ENCODE measurements around the gene GTPBP2.
"Not testable (repeated sequence)": the region's sequence is repeated elsewhere in the genome, so short reads cannot be mapped to it uniquely, and the experiment has no call there.

The GTPBP2 gene

DNA sequence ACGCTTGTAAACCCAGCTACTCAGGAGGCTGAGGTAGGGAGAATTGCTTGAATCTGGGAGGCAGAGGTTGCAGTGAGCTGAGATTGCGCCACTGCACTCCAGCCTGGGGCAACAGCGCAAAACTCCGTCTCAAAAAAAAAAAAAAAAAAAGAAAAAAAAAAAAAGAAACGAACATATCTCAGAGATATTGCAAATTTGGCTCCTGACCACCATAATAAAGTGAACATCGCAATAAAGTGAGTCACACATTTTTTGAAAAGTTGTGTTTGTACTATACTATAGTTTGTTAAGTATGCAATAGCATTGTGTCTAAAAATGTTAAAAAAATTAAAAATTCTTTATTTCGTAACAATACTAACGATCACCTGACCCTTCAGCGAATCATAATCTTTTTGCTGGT, 29.1 kb upstream of the GTPBP2 start:
- no peak for DNase-seq (ENCODE audit: low spot score)

DNA sequence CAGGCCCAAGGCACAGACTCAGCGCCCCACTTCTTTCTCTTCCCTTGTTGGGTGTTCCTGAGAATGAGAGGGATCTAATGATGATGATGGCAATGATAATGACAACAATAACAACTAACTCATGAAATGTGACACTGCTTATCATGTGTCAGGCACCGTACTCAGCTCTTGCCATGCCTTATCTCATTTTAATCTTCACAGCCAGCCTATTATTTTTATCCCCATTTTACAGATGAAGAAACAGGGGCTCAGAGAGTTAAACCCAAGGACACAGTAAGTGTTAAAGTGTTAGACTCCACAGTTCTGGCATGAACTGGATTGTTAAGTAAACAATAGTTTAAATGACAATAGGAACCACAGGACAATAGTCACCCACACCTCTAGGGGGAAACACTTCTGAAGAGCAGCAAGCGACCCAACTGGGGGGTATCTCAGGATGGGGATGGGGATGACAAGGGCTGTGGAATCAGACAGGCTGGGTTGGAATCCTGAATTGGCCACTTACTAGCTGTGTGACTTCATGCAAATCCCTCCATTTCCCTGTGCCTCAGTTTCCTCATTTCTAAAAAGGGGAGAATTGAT, 28.2 kb upstream of the GTPBP2 start:
- DNase-seq (ENCODE audit: low spot score), result no peak

DNA sequence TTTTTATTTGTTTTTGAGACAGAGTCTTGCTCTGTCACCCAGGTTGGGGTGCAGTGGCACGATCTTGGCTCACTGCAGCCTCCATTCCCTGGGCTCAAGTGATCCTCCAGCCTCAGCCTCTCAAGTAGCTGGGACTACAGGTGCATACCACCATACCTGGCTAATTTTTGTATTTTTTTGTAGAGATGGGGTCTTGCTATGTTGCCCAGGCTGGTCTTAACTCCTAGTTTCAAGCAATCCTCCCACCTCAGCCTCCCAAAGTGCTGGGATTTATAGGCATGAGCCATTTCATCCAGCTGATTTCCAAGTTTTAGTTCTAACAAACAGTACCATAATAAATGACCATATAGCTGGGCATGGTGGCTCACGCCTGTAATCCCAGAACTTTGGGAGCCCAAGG, 23.8 kb upstream of the GTPBP2 start:
- not testable (repeated sequence) for DNase-seq (ENCODE audit: low spot score)

DNA sequence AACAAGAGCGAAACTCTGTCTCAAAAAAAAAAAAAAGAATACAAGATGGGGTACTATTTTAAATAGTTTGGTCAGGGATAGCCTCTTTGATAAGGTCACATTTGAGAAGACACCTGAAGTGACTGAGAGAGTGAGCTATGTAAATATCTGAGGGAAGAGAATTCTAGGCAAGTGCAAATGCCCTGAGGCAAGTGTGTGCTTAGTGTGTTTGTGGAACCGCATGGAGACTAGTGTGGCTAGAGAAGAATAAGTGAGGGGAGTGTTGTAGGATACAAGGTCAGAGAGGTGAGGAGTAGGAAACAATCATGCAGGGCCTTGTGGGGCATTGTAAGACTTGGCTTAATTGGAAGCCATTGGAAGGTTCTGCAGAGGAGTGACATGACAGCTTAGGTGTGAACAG, 19.2 kb upstream of the GTPBP2 start:
- DNase-seq (ENCODE audit: low spot score), result no peak

DNA sequence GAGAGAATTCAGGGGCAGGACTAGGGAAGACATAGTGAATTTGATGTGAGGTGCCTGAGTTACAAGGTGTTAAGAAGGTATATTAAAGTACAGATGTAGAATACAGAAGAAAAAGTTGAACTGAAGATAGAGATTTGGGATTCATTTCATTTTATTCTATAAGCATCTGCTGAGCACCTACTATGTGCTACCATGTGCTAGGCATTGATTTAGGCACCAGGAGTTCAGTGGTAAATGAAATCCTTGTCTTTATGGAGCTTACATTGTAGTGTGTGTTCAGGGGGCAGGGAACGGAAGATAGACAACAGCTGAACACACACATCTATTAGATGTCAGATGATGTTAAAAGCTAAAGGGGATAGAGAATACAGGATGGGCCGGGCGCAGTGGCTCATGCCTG, 18.5 kb upstream of the GTPBP2 start:
- no peak for DNase-seq (ENCODE audit: low spot score)

DNA sequence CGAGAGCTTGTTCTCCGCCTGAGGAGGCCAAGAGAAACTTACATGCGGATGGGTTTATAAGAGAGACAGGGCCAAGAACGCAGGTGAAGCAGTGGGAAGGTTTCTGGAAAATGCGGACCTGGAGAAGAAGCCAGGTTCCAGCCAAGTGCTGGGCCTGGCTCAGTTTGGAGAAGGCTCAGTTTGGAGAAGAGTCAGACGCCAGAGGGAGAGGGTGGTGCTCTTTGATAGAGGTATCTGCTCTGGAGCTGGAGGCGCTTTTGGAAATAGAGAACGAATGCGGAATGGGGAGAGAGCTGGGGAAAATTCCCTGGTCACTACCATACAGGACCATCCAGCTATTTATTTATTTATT, 16.5 kb upstream of the GTPBP2 start:
- DNase-seq (ENCODE audit: low spot score), result no peak

DNA sequence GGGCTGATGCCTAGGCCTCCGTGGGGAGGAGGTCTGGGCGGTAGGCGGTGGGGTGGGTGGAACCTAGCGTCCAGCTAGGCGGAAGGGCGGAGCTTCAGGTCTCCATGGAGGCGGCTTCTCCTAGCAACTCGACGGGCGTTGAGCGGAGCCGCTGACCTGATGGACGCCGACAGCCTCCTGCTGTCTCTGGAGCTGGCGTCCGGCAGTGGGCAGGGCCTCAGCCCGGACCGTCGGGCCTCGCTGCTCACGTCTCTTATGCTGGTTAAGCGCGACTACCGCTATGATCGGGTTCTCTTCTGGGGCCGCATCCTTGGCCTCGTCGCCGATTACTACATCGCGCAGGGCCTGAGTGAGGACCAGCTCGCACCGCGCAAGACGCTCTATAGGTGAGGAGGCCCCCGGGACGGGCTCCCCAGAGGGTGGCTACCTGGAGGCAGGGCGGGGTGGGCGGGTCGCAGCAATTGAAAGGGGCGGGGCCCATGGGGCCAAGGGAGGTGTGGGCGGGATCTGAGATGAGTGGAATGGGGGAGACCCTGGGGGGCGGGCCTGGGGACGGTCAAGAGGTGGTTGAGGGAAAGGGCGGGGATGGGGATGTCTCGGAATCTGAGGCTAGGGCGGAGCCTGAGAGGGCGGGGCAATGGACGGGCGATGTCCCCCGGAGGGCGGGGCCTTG, 16.0 kb upstream of the GTPBP2 start, which contains the start of gene RSPH9:
Gene RSPH9 (plus strand): TSS at position 97 of the 673 bp plus-strand sequence. CDS start 63 bp downstream, at position 160.
- DNase-seq (ENCODE audit: low spot score), result peak; percentile 64

DNA sequence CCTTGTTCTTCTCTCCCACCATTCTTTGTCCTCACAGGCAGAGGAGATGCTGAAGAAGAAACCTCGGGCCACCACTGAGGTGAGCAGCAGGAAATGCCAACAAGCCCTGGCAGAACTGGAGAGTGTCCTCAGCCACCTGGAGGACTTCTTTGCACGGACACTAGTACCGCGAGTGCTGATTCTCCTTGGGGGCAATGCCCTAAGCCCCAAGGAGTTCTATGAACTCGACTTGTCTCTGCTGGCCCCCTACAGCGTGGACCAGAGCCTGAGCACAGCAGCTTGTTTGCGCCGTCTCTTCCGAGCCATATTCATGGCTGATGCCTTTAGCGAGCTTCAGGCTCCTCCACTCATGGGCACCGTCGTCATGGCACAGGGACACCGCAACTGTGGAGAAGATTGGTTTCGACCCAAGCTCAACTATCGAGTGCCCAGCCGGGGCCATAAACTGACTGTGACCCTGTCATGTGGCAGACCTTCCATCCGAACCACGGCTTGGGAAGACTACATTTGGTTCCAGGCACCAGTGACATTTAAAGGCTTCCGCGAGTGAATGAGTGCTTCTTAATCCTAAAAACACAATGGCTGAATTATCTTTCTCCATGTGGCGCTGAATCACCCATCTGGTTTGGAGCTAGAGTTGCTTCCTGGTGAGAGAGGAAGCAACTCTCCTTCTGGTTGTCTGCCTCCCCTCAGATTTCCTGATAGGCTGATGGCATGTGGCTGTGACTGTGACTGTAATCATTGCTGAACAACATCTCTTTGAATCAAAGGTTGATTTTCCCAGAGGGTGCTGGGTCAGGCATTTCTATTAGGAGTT, 11.1 kb upstream of the GTPBP2 start:
- DNase-seq (ENCODE audit: low spot score), result no peak

DNA sequence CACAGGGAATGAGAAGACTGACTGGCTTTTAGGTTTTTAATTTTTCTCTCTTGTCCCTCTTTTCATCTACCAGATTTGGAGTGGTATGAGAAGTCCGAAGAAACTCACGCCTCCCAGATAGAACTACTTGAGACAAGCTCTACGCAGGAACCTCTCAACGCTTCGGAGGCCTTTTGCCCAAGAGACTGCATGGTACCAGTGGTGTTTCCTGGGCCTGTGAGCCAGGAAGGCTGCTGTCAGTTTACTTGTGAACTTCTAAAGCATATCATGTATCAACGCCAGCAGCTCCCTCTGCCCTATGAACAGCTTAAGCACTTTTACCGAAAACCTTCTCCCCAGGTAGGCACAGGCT, 7.2 kb upstream of the GTPBP2 start:
- DNase-seq (ENCODE audit: low spot score), result peak; percentile 7

DNA sequence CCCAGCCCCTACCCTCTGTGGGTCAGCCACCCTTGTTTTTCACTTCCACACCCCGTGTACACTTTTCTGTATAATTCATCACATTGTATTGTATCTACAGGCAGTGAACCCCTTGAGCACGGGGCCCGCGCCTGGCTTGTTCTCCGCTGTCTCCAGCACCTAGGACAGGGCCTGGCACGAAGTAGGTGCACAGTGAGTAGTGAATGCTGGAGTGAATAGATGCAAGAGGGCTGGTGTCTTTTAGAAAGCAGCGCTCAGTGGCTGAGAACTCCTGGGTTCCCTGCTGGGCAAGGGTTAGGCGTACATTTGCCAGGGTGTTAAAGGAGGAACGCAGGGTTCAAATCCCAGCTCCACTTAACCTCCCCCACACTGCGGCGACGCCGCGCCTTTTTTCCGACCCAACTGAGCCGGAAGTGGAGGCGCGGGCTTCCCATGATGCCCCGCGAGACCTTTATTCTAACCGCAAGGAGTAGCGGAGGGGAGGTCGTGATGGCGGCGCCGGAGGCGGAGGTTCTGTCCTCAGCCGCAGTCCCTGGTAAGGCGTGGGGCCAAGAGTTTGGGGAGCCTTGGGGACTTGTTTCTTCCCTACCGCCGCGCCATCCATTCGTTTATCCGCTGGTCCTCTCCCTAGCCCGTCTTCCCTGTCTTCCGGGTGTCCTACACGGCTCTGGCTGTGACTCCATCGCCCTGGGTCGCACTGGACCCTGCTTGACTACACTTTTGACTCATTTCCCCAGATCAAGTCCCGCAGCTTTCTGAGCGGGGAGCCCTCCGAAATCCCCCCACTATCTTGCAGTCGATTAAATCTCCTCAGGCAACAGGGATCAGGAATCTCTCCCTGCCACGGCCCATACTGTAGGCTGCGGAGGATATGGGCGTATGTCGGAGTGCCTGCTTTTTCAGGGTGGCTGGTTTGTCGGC, 6.6 kb upstream of the GTPBP2 start, which contains the start of gene MAD2L1BP:
Gene MAD2L1BP (plus strand): TSS at position 454 of the 921 bp plus-strand sequence. CDS start 36 bp downstream, at position 490.
- DNase-seq (ENCODE audit: low spot score), result peak; percentile 81

DNA sequence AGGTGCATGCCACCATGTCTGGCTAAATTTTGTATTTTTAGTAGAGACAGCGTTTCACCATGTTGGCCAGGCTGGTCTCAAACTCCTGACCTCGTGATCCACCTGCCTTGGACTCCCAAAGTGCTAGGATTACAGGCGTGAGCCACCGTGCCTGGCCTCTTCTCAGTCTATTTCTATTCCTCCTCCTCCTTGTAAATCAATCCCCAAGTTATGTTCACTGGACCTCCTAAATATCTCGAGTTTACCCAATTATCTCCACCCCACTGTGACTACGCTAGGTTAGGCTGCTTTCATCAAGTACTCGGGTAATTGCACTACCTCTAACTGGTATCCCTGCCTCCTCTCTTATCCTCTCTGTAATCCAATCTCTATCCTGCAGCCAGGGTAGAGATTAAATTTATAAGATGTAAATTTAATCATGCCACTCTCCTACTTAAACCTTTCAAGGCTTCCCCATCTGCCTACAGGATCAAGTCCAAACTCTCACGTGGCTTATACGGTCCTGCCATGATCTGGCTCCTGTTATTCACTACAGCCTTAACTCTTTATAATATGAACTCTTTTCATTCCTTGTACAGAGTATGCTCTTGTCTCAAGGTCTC, 5.7 kb upstream of the GTPBP2 start:
- no peak for DNase-seq (ENCODE audit: low spot score)

DNA sequence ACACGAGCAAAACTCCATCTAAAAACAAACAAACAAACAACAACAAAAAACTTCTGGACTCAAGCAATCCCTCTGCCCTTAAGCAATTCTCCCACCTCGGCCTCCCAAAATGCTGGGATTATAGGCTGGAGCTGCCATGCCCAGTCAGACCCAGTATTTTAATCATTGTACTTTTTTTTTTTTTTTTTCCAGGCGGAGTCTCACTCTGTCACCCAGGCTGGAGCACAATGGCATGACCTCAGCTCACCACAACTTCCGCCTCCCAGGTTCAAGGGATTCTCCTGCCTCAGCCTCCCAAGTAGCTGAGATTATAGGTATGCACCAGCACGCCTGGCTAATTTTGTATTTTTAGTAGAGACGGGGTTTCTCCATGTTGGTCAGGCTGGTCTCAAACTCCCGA, 3.9 kb upstream of the GTPBP2 start:
- not testable (repeated sequence) for DNase-seq (ENCODE audit: low spot score)

DNA sequence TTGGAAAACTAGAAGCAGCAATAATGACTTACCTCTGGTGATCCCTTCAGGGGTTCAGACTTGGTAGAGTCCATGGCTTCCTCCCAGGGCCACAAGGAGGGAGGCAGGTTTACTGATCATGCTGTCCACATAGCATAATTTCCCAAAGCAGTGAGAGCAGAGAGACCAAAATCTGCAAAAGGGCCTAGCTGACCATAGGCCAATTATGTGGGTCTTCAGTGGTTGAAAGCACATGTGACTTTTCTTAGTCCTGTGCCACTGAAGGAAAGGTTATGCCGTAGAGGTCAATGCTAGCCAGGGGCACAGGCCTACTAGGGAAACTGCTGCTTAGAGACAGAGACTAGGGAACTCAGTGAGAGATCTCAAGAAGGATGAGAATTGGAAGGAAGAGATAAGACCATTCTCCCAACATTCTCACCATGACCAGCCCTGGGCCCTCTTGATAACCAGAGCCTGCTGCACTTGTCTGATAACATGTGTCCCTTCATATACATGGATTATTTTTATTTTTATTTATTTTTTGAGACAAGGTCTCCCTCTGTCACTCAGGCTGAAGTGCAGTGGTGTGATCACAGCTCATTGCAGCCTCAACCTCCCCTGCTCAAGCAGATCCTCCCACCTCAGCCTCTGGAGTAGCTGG, 2.0 kb upstream of the GTPBP2 start:
- no peak for DNase-seq (ENCODE audit: low spot score)

DNA sequence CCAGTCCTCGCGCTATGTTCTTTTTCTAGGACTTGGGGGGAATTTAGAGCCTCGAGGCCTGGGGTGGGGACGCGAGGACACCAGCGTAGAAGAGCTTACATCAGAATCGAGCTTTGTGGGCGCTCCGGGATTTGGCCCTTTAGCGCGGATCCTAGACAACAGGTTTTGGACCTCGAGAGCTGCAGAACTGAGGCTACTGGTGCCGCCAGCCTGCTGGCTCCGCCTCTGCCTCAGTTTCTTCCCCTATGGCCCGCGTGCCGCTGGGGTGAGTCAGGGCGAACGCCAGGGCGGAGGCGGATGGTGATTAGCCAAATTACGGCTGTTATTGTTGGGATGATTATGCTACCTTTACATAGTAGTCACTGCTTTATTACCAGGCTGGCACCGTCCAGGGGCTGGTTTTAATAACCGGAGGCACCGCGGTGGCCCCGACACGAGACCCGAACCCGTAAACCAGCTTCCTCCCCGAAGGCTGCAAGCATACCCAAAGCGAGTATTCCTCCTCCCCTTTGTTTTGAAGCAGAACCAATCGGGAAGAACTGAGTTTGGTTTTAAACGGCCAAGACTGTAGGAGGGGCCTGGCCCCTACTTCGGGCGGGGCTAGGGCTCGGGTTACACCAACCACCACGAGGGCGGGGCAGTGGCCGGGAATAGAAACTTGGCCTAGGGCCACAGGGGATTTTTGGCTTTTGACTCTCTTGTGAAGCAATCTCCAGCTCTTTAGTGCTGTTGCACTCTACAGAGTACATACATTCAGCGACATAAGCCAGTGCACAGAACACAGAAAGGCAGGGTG, 639 bp upstream of the GTPBP2 start:
- peak; percentile 94 for DNase-seq (ENCODE audit: low spot score)

DNA sequence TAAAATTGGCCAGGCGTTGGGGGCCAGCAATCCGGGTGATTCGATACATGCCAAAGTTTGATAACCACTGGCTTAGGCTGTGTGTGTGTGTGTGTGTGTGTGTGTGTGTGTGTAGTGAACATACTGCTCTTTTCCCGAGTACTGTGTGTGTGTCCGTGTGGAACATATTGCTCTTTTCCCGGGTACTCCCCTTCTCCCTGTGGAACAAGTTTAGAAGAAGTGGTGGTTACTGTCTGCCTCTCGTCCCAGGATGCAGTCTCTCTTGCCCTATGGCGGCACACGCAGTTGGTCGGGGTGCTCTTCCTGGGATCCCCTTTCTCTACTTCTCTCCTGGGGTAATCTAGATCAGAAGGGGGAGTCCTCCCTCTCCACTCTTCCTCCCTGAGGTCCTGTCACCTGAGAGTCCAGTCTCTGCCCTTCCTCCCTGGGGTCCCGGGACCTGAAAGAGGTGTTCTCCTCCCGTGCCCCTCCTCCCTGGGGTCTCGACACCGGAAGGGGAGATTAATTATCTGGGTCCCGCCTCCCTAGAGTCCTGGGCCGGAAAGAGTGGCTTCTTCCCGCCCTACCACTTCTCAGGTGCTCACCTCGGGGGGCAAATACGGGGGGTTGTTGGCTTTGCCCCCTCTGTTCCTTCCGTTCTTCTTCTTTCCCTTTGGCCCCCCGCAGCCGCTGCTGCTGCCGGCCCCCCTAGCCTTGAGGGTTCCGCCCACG, 516 bp downstream of the GTPBP2 start:
- DNase-seq (ENCODE audit: low spot score), result peak; percentile 49

DNA sequence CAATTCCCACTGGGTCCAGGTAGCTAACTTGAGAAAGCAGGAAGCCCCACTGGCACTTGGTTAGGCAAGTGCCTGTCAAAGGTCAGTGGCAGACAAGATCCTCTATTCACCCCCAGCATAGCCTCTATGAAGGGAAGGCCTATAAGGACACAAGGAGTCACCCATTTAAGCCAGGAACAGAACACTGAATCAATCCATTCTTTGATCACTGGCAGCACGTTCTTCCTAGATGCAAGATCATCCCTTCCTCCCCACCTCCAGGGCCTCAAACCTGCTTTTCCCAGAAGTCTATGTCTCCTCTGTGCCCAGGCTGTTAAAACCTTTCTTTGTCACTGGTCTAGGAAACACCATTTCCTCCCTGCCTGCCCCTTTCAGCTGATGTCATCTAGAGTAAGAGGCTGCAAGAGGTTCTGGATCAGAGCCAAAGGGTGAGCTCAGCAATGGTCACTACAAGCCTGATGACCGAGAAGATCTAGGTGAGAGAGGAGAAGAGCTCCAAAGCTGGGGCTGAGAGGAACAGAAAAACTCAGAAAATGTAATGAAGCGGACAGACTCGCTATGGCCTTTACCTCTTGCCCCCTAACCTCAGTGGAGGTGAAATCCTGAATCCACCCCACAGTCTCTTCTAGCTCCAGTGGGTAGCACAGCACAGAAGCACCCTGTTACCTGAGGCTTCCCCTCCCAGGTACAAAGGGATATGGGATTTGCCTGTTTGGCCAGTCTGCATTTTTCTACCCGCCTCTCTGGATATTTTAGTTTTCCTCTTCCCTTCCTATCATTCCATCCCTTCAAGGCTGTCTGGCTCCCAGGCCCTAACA, 1.8 kb downstream of the GTPBP2 start:
- DNase-seq (ENCODE audit: low spot score), result no peak

DNA sequence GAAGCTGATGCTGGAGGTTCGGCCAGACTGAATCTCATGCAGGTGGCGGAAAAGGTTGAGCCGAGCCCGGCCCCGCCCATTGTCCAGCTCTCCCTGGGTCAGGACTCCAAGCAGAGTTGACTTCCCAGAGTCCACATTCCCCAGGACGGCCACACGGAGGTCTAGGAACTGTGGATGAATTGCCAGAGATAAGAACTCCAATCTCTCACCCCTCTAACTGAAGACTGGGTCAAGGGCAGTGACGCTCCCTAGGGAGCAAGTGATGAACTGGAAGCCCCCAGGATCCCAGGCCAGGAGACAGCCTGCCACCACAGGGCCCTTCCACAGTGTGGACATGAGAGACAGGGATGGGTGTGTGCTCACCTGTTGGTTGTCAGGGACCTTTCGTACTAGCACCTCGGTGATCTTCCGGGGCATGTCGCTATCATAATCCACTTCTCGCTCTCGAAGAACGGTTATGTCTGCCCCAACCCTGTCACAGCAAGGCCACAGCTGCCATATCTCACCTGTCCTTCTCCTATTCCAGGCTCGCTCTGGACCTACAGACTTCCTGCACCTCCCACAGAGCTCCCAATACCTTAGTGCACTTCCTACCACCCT, 3.6 kb downstream of the GTPBP2 start:
- DNase-seq (ENCODE audit: low spot score), result no peak

DNA sequence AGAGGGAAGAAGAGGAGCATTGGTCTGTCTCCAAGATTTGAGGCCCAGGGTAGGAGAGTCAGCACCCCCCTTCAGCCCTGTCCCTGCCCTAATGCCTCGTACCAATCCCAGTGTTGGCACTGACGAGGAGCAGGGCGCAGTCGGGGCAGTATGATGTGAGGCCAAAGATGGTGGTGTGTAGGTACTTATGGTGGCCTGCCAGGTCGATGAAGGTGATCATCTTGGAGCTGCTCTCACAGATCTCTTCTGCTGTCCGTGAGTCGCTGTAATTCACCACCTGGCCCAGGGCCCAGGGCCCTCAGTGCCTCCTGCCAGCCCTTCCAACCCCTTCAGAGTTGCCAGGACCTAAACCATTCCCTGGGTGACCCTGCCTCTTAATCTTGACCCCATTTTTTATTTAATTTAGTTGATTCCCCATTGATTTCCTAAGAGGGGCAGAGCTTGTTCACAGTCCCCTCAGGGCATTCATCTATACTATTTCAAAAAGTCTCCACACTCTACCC, 4.2 kb downstream of the GTPBP2 start:
- DNase-seq (ENCODE audit: low spot score), result no peak

Data from CD4-positive, alpha-beta T cell treated with Interleukin-2 at 100 ng/mL for 4 hours (primary cell).